ENCODE measurements around the gene RAMP1. TPM values are rescaled to one million over a fixed set of nuclear protein-coding genes. Genes with fewer than 3 reads are reported as not detected.

The RAMP1 gene
- total RNA-seq, 2 donors from 2014 or later, result 2.7 to 27.2 TPM

DNA sequence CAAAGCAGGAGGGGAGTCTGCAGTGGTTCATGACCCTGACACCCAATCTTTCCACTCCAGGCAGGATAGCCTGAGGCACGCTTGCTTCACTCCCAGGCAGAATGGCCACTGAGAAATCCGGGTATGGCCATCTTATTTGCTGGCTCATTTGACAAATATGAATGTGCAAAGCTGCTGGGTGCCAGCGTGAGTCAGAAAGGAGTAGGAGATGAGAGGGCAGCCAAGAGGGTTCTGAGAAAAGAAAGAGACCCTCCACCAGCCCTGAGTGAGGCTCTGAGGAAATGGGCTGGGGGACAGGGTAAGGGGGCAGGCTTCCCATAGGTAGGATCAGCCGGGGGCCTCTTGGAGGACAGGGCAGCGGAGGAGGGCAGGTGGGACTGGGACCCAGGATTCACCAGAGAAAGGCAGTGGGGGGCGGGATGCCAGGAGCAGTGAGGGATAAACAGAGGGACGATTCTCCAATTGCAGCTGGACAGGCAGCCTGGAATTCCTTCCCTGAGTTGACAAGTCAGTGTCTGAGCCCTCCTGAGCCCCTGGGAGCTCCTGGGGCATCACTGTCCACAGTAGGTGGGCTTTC, 15.2 kb downstream of the RAMP1 start:
- Histone ChIP-seq H3K27ac (no peak overlapping the region), H3K36me3 (no peaks in the 10 kb centered on the region), H3K4me3 (no peak overlapping the region), H3K27me3 (no peaks in the 10 kb centered on the region), H3K9ac (ENCODE audit: low read depth in 2 of 2, low read length in 2 of 2) (no peak overlapping the region), H3K9me3 (no peaks in the 10 kb centered on the region), H3K4me1 (no peaks in the 10 kb centered on the region)
- TF ChIP-seq, protein P1, sequence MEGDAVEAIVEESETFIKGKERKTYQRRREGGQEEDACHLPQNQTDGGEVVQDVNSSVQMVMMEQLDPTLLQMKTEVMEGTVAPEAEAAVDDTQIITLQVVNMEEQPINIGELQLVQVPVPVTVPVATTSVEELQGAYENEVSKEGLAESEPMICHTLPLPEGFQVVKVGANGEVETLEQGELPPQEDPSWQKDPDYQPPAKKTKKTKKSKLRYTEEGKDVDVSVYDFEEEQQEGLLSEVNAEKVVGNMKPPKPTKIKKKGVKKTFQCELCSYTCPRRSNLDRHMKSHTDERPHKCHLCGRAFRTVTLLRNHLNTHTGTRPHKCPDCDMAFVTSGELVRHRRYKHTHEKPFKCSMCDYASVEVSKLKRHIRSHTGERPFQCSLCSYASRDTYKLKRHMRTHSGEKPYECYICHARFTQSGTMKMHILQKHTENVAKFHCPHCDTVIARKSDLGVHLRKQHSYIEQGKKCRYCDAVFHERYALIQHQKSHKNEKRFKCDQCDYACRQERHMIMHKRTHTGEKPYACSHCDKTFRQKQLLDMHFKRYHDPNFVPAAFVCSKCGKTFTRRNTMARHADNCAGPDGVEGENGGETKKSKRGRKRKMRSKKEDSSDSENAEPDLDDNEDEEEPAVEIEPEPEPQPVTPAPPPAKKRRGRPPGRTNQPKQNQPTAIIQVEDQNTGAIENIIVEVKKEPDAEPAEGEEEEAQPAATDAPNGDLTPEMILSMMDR (IDR thresholded peaks at IDR 0.05), result no peak
- DNase-seq, result no peak
- intact Hi-C loops (cut with DNase I), result no loop called here

DNA sequence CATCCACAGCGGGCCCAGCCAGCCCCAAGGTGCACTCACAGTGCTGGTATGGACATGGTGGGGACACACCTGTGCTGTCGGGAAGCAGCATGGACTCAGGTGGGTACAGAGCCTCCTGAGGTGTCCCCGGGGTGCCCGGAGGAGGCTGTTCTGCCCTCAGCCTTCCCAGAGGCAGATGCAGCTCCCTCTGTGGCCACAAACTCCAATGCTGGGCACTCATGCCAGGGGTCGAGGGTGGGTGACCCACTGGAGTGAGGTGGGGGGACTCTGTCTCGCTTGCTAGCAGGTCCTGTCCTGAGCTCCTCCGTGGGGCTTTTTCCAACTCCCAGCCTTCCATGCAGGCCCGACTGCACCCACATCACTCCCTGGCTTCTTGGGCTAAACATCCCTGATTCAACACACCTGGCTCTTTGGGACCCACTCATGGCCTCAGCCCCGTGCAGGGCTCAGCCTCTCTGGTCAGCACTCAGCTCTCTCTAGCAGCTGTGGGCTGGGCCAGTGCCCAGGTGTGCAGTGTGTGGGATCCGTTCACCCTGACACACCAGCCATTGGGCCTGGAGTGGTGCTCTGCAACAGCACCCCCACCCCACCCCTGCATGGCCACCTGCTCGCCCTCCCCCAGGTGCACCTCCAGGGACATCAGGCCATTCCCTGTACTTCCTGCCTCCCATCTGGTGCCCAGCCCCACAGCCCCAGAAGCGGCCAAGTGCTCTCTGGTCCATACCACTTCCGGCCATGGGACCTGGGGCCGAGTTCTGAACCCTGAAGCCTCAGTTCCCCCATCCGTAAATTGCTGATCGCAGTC, 16.0 kb downstream of the RAMP1 start:
- TF ChIP-seq, protein P1 (IDR thresholded peaks at IDR 0.05), result no peak
- no peak overlapping the region for H3K27ac ChIP-seq
- H3K9me3 ChIP-seq, result no peaks in the 10 kb centered on the region
- DNase-seq, result no peak
- intact Hi-C loops (cut with DNase I), result no loop called here
- H3K36me3 ChIP-seq, result no peaks in the 10 kb centered on the region
- no peak overlapping the region for H3K4me3 ChIP-seq
- H3K27me3 ChIP-seq, result no peaks in the 10 kb centered on the region
- no peaks in the 10 kb centered on the region for H3K4me1 ChIP-seq
- H3K9ac ChIP-seq (ENCODE audit: low read depth in 2 of 2, low read length in 2 of 2), result no peak overlapping the region

DNA sequence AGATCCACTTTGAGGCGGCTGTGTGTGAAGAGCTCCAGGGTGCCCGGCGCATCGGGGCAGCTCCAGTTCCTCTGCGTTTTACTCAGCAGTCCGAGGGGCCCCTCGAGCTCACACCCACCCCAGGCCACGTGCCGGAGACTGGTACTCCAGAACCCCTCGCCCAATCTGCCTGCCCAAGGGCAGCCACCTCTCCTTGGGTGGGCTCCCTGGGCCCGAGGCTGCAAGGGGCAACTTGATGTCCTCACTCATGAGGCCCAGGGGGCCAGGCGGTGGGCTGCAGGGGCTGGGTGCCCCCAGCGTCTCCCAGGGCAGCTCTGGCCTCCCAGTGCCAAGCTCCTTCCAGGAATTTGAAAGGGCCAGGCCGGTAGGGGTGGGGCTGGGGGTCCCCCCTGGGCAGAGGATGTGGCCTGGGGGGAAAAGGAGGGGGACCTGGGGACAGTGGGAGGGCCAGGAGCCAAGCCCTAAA, 16.7 kb downstream of the RAMP1 start:
- Histone ChIP-seq H3K27me3 (no peaks in the 10 kb centered on the region), H3K36me3 (no peaks in the 10 kb centered on the region), H3K4me1 (no peaks in the 10 kb centered on the region), H3K9ac (ENCODE audit: low read depth in 2 of 2, low read length in 2 of 2) (no peak overlapping the region), H3K27ac (no peak overlapping the region), H3K4me3 (no peak overlapping the region), H3K9me3 (no peaks in the 10 kb centered on the region)
- intact Hi-C loops (cut with DNase I), result no loop called here
- no peak for DNase-seq
- TF ChIP-seq, protein P1 (IDR thresholded peaks at IDR 0.05), result no peak

DNA sequence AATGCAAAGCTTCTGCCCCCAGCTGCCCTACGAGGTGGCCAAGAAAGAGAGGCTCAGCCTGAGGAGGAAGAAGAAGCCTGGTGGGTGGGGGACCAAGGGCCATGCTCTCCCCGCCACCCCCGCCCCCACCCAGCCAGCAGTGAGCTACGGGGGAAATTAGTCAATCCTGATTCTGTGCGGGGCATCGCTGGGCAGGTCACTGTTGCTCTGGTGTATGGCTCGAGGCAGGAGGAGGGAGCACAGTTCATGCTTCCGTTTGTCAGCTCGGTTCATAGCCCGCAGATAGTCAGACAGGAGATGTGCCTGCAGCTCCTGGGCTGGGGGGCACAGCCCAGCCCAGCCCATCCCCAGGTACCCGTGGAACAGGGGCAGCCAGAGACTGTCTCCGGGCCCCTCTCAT, 17.1 kb downstream of the RAMP1 start:
- no peaks in the 10 kb centered on the region for H3K27me3 ChIP-seq
- H3K4me3 ChIP-seq, result no peak overlapping the region
- H3K4me1 ChIP-seq, result no peaks in the 10 kb centered on the region
- intact Hi-C loops (cut with DNase I), result no loop called here
- DNase-seq, result no peak
- no peaks in the 10 kb centered on the region for H3K9me3 ChIP-seq
- TF ChIP-seq, protein P1 (IDR thresholded peaks at IDR 0.05), result no peak
- no peaks in the 10 kb centered on the region for H3K36me3 ChIP-seq
- H3K27ac ChIP-seq, result no peak overlapping the region
- H3K9ac ChIP-seq (ENCODE audit: low read depth in 2 of 2, low read length in 2 of 2), result no peak overlapping the region

DNA sequence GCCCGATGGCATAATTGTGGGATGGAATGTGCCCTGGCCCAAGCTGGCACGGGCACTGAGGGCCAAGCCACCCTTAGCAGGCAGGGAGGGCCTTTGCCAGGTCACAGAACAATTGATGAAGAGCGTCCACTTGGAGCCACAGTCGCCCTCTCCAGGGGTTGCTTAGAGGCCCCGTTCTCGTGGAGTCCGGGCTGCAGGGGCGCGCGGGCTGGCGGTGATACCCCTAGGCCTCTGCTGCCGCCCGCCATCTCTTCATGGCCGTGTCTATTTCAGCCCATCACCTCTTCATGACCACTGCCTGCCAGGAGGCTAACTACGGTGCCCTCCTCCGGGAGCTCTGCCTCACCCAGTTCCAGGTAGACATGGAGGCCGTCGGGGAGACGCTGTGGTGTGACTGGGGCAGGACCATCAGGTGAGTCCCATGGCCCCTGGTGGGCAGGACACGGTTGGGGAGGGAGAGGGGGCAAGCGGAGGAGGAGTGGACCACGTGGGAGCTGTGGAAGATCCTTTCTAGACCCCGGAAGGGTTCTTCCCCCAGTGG, 17.6 kb downstream of the RAMP1 start:
- intact Hi-C loops (cut with DNase I), result no loop called here
- Histone ChIP-seq H3K9ac (ENCODE audit: low read depth in 2 of 2, low read length in 2 of 2) (no peak overlapping the region), H3K9me3 (no peaks in the 10 kb centered on the region), H3K4me3 (no peak overlapping the region), H3K4me1 (no peaks in the 10 kb centered on the region), H3K27ac (no peak overlapping the region), H3K36me3 (no peaks in the 10 kb centered on the region), H3K27me3 (no peaks in the 10 kb centered on the region)
- DNase-seq, result no peak
- TF ChIP-seq, protein P1 (IDR thresholded peaks at IDR 0.05), result no peak
